GM19324 (cell line): Measurements from ENCODE around the gene ARHGEF1.
"Not testable (repeated sequence)": the region's sequence is repeated elsewhere in the genome, so short reads cannot be mapped to it uniquely, and the experiment has no call there.

Source experiments
- ATAC-seq: cut with Tn5 transposase; IDR thresholded peaks from one replicate; pipeline ENCODE4 v1.9.1; 2021; ENCODE audit warnings: mild to moderate bottlenecking, moderate library complexity; ENCODE audit not compliant: unreplicated experiment, low FRiP score

Gene ARHGEF1

DNA sequence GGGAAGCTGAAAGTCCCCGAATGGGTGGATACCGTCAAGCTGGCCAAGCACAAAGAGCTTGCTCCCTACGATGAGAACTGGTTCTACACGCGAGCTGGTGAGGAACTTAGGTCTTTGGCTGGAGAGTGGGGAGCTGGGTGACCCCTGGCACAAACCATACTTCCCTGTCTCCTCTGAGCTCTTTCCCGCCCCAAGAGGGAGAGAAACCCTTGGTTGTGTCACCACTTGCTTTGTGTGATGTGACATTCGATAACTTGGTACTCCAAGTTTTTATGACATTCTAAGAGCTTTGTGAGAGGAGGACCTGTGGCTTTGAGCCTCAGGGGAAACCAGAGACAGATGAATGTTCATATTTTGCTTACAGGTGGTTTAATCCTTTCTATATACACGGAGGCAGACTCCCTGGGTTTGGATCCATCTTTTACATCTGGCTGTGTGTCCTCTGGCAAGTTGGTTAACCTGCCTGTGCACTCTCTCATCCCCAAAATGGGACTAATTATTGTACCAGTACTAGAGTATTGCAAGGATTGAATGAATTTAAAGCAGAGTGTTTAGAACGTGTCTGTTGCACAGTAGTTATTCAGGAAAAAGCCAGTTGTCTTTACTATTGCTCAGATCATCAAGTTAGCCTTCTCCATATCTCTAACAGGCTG lies 21.7 kb upstream of the ARHGEF1 start:
- no peak for ATAC-seq

DNA sequence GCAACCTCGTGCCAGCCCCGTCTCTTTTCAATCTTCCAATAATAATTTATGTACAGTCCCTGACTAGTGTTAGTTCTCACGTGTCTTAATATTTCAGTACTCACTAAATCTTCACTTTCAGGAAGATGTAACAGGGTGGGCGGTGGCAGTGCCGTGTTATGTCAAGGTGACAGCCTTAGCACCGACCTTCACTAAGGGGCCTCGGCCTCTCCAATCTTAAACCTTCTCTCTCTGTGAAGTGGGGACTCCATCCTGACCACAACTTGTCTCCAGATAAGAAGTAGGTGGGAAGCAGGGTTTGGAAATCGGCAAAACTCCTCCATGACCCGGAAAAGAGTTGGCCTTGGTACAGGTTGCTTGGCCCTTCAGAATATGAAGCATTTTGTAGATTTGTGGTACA lies 21.1 kb upstream of the ARHGEF1 start:
- ATAC-seq: no peak

DNA sequence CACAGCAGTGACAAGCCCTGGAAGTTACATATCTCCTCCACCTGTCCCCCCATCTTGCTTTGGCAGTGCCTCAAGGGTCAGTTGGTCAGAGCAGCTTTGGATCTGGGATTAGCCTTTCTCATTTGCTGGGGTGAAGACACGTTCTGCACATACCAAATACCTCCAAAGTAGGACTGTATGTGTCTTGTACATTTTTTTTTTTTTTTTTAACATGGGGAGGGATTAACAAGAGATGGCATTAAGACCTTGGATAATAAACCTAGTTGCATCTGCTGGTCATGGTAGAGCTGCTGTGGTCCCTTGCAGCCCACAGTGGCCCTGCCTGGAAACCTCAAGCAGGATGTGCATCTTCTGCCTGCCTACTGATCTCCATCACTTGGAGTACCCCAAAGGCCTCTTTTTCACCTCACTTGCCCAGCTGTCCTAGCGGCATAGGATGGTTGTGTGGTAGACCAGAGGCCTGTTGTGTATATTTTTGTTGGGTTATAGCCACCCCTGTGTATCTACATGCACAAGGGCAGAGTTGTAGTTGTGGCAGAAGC lies 20.5 kb upstream of the ARHGEF1 start:
- ATAC-seq: no peak

DNA sequence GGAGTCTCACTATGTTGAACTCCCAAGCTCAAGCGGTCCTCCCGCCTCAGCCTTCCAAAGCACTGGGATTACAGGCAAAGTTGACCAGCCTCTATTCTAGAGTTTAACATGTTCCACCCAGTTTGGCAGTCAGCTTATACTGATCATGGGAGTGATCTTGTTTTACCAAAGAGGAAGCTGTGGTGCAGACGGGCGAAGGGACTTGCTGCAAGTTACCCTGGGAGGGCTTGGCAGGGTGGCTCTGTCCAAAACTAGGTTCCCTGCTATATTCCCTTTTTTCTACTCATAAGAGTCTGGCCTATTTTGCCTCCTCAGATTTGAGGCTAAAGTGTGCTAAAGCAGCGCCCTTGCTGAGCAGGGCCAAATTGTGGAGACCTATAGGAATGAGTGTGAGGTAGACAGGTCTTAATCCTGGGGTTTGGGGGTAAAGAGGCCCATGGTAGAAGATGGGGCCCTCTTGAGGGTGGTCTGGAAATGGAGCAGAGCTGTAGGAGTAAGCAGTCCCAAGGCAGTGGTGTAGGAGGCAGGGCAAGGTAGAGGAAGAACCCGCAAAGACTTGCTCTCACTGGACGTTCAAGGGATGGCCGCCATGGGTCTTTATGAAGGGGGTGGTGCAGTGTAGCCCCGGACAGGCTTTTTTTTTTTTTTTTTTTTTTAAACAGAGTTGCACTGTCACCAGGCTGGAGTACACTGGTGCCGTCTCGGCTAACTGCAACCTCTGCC lies 19.6 kb upstream of the ARHGEF1 start:
- no peak for ATAC-seq

DNA sequence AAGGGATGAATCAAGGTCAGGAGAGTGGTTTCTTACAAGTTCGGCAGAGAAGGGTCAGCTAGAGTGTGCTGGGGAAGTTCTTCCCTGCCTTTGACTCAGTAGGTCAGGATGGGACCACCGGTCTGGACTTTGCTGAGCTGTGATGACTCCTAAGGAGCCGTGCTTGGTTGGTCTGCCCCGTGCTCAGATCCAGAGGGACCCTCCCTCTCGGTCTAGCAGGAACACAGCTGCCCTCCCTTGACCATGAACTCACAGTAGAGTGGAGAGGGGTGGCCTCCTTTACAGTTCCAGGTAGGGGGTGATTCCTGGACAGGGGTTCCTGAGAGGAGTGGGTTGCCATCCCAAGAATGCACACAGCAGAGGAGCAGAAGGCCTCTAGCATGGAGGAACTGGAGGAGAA lies 18.6 kb upstream of the ARHGEF1 start:
- no peak for ATAC-seq

DNA sequence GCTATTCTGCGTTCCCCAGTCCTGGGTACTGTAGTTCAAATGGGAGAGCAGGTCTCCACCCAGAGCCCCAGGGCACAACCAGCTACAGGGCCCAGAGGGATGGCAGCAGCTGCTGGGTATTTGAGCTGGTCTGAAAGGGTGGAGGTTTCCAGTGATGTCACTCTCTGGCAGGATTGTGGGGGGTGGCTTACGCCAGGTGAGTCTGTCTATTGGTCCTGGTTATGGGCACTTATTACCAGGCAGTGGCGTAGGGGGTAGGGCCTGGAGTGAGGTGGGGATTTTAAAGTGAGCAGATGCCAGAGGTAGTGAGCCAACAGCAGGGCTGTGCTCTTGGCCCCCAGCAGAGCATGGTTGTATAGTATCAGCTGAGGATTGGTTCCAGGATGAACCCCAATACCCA lies 16.7 kb upstream of the ARHGEF1 start:
- no peak for ATAC-seq

DNA sequence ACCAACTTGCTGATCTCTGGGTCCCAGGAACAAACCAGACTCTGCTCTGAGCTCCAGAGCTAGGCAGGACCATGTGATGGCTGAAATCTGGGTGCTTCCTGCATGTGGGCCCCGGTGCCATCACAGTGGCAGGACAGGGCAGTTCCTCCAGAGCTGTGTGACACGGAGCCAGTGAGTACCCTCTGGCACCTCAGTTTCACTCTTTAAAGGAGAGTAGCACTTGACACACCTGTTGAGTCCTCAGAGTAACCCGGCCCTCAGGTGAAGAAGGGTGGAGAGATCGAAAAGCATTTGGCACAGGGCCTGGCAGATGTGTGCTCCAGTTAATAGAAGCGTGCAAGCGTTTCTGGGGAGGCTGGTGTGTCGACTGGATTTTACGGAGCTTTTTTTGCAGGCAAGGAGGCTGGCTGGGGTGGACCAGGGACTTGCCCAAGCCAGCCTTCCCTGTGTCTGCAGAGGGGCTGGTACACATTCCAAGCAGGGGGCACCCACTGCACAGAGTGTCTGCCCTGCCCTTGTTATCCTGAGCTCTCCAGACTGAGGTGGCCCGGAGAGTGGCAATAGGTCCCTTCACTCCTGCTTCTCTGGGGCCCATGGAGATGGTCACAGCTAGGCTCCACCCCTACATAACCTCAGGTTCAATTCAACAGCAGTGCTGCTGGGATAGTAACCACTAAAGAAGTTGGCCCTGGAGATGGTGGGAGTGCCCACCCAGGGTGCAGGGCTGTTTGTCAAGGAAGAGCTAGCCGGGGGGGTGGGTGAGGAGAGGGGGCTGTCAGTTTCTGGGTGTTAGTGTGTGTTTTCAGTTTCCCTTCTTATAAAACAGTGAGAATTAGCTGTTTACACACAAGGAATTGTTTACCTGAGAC lies 14.6 kb upstream of the ARHGEF1 start:
- ATAC-seq: no peak

DNA sequence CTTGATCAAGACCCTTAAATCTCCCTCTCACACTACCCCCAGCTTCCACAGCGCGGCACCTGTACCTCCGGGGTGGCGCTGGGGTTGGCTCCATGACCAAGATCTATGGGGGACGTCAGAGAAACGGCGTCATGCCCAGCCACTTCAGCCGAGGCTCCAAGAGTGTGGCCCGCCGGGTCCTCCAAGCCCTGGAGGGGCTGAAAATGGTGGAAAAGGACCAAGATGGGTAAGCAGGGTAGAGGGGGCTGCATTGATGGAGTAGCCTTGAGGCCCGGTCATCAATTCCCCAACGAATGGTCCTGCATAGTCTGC lies 14.0 kb upstream of the ARHGEF1 start:
- no peak for ATAC-seq

DNA sequence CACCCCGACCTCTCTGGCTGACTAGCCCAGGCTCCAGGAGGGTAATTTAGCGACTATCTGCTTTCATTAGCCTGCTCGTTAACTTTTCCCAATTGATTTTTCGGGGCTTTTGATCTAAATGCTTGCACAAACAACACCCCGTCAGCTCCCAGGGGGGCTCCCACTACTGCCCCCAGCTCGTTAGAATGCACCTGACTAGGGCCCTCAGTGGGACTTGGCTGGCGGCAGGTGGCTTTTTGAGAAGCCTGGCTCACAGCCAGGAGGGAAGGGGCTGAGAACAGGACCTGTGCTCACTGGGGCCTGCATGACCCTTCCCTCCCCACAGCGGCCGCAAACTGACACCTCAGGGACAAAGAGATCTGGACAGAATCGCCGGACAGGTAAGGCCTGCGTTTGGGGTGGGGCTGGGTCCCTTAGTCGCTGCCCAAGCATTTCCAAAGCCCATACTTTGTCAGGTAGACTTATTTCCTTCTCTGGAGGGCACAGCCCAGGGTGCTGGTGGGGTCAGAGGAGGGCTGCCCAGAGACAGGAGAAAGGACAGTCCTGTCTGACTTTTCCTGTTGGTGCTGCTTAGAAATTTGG lies 13.5 kb upstream of the ARHGEF1 start:
- no peak for ATAC-seq

DNA sequence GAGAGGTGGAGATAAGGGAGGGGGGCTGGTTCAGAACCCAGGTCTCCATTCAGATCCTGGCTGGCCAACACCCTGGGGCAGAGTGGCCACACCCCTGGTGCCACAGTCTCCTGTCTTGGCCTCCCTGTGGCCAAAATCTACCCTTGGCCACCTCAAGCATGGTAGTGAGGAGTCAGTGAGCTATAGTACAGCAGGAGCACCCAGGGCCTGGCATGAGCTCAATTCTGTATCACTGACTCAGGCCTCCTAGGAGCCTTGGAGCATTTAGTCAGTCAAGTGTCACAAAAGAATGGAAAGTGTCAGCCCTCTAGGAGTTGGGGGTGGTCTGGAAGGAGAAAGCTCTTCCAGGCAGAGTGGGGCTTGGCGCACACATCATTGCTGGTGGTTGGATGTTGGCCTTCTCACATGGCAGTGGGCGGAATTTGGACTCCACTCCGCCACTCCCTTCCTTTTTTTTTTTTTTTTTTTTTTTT lies 12.5 kb upstream of the ARHGEF1 start:
- no peak for ATAC-seq

DNA sequence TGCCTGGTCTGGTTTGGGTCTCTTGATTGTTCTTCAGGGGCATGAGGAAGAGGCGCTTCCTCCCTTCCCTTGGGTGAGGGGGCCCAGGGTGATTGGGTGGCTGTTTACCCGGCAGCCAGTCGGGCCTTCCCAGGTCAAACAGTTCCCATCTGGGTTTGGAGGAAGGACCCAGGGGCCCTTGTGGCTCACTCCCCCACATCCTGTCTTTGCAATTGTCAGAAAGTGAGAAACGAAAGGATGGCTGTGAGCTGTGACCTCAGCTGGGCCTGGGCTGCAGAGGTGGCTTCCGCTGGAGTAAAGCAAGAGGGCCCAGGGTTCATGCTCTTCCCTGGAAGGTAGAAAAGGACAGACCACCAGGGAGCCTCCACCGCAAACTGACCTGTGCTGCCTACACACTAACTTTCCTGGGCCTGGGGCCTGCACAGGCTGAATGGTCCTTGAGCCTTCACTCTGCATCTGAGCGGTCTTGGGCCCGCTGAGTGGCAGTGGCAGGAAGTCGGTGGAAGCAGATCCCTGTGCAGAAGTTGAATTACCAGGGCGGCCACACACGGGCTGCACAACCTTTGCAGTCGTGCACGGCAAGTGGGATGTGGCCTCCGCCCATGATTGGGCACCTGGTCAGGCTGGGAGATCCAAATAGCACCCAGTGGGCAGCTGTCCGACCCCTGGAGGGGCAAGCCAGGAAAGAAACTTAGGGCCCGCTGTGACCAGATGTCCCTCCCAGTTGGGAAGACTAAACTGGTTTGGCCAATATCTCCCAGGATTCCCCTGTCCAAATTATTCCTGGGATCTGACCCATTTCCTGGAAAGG lies 11.2 kb upstream of the ARHGEF1 start:
- ATAC-seq: peak; percentile 41

DNA sequence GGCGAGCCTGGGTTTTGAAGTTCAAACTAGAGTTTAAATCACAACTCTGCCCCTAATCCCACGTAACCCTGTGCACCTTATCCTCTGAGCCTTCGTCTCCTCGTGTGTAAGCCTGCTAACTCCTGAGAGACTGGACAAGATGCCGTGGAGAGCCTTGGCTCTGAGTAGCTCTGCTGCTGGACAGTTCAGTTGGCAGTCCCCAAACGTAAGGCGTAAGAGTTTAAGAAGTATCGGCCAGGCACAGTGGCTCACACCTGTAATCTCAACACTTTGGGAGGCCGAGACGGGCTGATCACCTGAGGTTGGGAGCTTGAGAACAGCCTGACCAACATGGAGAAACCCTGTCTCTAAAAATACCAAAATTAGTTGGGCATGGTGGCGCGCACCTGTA lies 10.6 kb upstream of the ARHGEF1 start:
- no peak for ATAC-seq

DNA sequence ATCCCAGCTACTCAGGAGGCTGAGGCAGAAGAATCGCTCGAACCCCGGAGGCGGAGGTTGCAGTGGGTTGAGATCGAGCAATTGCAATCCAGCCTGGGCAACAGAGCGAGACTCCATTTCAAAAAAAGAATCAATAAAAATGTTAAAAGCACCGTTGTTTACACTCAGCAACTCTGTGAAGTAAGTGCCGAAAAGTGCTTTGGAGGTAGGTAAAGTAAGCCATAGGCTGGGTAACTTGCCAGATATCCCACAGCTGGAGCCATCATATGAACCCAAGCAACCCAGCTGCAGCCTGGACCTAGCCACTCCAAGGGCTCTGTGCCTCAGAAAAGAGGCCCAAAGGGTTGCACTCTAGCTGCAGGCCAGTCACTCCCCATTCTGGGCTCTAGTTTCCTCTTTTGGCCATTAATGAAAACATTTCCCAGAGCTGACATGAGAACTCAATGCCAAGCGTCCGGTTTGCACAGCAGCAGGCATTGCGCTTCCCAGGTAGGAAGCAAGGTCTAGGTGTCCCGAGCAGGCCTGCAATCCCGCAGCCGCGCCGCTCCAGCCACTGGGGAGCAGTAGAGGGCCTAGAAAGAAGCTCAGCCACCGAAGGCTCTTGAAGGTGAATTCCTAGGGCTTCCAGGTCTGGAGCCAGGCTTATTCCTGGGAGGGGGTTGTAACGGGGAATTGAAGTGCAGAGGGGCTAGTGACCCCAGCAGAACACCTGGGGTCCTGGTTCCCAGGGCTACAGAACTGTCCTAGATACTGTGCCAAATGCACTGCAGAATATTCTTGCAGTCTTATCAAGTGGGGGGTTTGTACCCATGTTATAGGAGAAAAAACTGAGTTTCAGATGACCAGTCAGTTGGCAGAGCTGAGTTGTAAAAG lies 10.0 kb upstream of the ARHGEF1 start:
- ATAC-seq: no peak

DNA sequence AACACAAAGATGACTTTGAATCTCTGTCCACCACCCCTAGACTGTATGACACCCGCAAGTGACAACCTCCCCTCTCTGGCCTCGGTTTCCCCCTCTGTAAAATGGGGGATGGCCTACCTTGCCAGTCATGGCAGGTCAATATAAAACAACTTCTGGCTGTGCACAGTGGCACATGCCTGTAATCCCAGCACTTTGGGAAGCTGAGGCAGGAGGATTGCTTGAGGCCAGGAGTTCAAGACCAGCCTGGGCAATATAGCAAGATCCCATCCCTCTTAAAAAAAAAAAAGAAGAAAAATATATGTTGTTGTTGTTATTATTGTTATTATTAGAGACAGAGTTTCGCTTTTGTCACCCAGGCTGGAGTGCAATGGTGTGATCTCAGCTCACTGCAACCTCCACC lies 7.0 kb upstream of the ARHGEF1 start:
- not testable (repeated sequence) for ATAC-seq

DNA sequence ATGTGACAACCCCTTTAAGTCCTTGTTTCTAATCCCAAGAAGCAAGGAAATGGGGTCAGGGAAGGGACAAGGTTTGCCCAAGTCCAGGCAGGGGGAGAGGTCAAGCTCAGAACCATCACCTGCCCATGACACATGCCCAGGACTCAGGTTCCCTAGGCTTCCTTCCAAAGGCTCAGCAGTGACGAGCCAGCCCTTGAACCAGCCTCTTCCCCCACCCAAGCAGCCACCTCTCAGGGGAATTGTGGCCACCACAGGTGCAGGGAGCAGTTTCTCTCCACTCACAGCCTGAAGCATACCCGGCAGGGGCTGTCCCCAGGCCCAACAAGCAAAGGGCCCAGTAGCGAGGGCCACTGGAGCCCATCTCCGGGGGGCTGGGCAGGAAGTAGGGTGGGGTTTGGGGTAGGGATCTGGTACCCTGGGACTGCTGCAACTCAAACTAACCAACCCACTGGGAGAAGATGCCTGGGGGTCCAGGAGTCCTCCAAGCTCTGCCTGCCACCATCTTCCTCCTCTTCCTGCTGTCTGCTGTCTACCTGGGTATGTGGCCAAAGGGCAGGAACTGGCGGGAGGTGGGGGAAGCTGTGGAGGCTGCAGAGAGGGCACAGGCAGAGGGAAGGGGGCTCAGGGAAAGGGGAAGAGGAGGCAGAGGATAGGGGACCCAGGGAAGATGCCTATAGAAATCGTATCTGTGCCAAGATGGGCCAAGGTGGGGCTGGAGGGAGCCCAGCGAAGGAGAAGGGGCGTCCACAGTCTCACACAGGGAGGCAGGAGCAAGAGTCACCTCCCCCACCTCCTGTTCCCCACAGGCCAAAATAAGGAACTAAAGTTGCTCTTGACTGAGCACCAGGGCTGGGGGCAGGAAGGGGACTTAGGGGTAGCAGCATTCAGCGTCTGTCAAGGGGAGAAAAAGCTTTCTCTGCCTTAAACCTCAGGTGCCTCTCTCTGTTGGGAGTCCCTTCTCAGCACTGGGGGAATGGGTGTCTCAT lies 5.8 kb upstream of the ARHGEF1 start, which contains the start of gene CD79A:
TSS of gene CD79A (plus strand) at position 433 of the 986 bp plus-strand sequence. CDS start at position 459, 26 bp downstream.
- ATAC-seq: peak; percentile 65

DNA sequence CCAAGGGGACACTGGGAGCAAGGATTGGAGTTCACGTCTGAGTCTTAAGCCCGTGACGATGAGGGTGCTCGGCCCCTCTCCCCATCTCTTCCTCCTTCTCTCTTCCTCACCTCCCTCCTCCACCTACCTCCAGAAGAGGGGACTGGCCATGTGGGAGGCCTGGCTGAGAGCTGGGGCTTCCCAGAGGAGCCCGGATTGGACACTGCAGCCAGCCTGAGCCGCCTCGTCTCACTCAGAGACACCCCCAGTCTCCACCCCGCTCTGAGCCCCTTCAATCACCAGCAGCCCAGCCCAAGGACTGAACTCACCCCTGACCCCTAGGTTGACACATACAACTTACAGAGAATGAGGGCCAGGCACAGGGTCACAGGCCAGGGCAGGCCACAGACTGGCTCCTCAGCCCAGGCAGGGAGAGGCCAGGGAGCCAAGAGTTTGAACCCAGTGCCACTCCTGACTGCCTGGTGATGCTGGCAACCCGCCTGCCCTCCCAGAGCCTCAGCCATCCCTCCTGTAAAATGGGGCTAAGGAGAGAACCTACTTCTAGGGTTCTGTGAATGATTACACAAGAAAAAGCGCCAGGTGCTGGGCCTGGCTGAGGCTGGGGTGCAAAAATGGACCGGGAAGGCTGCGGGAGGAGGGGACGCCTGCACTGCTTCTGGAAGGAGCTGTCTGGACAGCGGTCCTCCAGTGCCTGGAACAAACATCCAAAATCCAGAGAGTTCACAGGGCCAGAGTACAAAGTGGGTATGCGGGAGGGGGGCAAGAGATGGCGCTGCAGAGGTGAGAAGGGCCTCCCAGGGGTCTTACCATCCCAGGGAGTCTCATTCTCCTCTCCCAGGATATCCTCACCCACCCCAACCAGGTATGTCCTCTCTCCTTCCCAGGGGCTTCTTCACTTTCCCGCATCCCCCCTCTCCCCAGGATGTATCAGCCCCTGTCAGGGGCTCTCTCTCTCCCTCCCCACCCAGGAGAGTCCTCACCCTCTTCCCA lies 4.8 kb upstream of the ARHGEF1 start:
- ATAC-seq: no peak

DNA sequence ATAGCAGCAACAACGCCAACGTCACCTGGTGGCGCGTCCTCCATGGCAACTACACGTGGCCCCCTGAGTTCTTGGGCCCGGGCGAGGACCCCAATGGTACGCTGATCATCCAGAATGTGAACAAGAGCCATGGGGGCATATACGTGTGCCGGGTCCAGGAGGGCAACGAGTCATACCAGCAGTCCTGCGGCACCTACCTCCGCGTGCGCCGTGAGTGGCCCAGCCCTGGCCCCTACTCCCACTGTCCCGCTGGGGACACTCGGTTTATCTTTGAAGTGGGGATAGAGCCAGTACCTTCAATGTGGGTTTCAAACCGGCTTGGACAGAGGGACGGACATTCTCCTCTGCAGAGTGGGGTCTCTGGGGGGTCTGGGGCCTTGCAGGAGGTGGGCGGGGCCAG lies 3.9 kb upstream of the ARHGEF1 start:
- ATAC-seq: no peak
